Measurements from ENCODE around the gene DCAF10.
"Not testable (repeated sequence)": the region's sequence is repeated elsewhere in the genome, so short reads cannot be mapped to it uniquely, and the experiment has no call there.

DCAF10 gene

GRCh38 chr9:37792122-37792521 lies 8.5 kb upstream of the DCAF10 start:
- DNase-seq (ENCODE audit: low read depth in 2 of 2): no peak

GRCh38 chr9:37796232-37796631 lies 4.4 kb upstream of the DCAF10 start:
- no peak for DNase-seq (ENCODE audit: low read depth in 2 of 2)

GRCh38 chr9:37798677-37799076 lies 1.9 kb upstream of the DCAF10 start:
- DNase-seq (ENCODE audit: low read depth in 2 of 2): no peak

GRCh38 chr9:37801287-37801850 lies 772 bp downstream of the DCAF10 start:
- DNase-seq (ENCODE audit: low read depth in 2 of 2): peak in 1 of 2 donors; percentile 25

- no peak for DNase-seq (ENCODE audit: low read depth in 2 of 2)
These were observed 1.5 kb downstream of the DCAF10 start for GRCh38 chr9:37801959-37802711.

GRCh38 chr9:37806271-37806670 lies 5.7 kb downstream of the DCAF10 start:
- DNase-seq (ENCODE audit: low read depth in 2 of 2): no peak

- DNase-seq (ENCODE audit: low read depth in 2 of 2): not testable (repeated sequence)
These were observed 9.1 kb downstream of the DCAF10 start for GRCh38 chr9:37809676-37810075.

GRCh38 chr9:37811906-37812476 lies 11.4 kb downstream of the DCAF10 start:
- no peak for DNase-seq (ENCODE audit: low read depth in 2 of 2)

GRCh38 chr9:37812773-37813379 lies 12.3 kb downstream of the DCAF10 start:
- no peak for DNase-seq (ENCODE audit: low read depth in 2 of 2)

- no peak for DNase-seq (ENCODE audit: low read depth in 2 of 2)
These were observed 18.3 kb downstream of the DCAF10 start for GRCh38 chr9:37818849-37819248.

GRCh38 chr9:37820142-37820541 lies 19.5 kb downstream of the DCAF10 start:
- DNase-seq (ENCODE audit: low read depth in 2 of 2): no peak

- DNase-seq (ENCODE audit: low read depth in 2 of 2): not testable (repeated sequence)
These were observed 24.6 kb downstream of the DCAF10 start for GRCh38 chr9:37825174-37825573.

- no peak for DNase-seq (ENCODE audit: low read depth in 2 of 2)
These were observed 27.0 kb downstream of the DCAF10 start for GRCh38 chr9:37827483-37828165.

GRCh38 chr9:37835821-37836220 lies 35.2 kb downstream of the DCAF10 start:
- DNase-seq (ENCODE audit: low read depth in 2 of 2): no peak

- no peak for DNase-seq (ENCODE audit: low read depth in 2 of 2)
These were observed 35.8 kb downstream of the DCAF10 start for GRCh38 chr9:37836386-37836785.

GRCh38 chr9:37839496-37840461 lies 39.2 kb downstream of the DCAF10 start:
- DNase-seq (ENCODE audit: low read depth in 2 of 2): no peak

GRCh38 chr9:37840560-37841194 lies 40.1 kb downstream of the DCAF10 start:
- DNase-seq (ENCODE audit: low read depth in 2 of 2): peak in 1 of 2 donors; percentile 6

- no peak for DNase-seq (ENCODE audit: low read depth in 2 of 2)
These were observed 51.6 kb downstream of the DCAF10 start for GRCh38 chr9:37852222-37852621.

GRCh38 chr9:37856551-37856950 lies 56.0 kb downstream of the DCAF10 start:
- DNase-seq (ENCODE audit: low read depth in 2 of 2): no peak

- DNase-seq (ENCODE audit: low read depth in 2 of 2): no peak
These were observed 58.4 kb downstream of the DCAF10 start for GRCh38 chr9:37859043-37859442.

GRCh38 chr9:37862530-37862929 lies 61.9 kb downstream of the DCAF10 start:
- no peak for DNase-seq (ENCODE audit: low read depth in 2 of 2)

All from activated CD4-positive, alpha-beta T cell treated with anti-CD3 and anti-CD28 coated beads for 24 hours (primary cell).